HUES48 (cell line): Measurements from ENCODE around the gene TCAIM.
"Not testable (repeated sequence)": the region's sequence is repeated elsewhere in the genome, so short reads cannot be mapped to it uniquely, and the experiment has no call there.

Source experiments
- H3K27ac ChIP-seq: one replicate; pipeline ENCODE4 v1.7.0; 2013; ENCODE audit warnings: low read depth, low read length, inconsistent platforms
- H3K27me3 ChIP-seq: 2 replicates; pipeline ENCODE4 v1.6.1; 2013; ENCODE audit warnings: mild to moderate bottlenecking, low read length; ENCODE audit not compliant: control insufficient read depth, insufficient read depth
- H3K36me3 ChIP-seq: 2 replicates; pipeline ENCODE4 v1.6.1; 2013; ENCODE audit warnings: low read length; ENCODE audit not compliant: control insufficient read depth, insufficient read depth
- H3K4me1 ChIP-seq: 2 replicates; pipeline ENCODE4 v1.6.1; 2013; ENCODE audit warnings: mild to moderate bottlenecking, low read length; ENCODE audit not compliant: control insufficient read depth, insufficient read depth
- H3K4me3 ChIP-seq: 2 replicates; pipeline ENCODE4 v1.5.1; 2013; ENCODE audit warnings: mild to moderate bottlenecking, low read depth, low read length
- H3K9ac ChIP-seq: 2 replicates; pipeline ENCODE4 v1.6.1; 2013; ENCODE audit warnings: mild to moderate bottlenecking, low read depth, low read length, moderate library complexity
- H3K9me3 ChIP-seq: 2 replicates; pipeline ENCODE4 v1.6.1; 2013; ENCODE audit warnings: low read length; ENCODE audit not compliant: control insufficient read depth, insufficient read depth

TCAIM gene

GRCh38 chr3:44396200-44397171 is 57.9 kb downstream of the TCAIM start:
- Histone ChIP-seq H3K27ac (no peak overlapping the region), H3K4me1 (no peaks in the 10 kb centered on the region), H3K9ac (no peak overlapping the region), H3K36me3 (no peaks in the 10 kb centered on the region), H3K4me3 (no peak overlapping the region), H3K9me3 (no peaks in the 10 kb centered on the region), H3K27me3 (no peaks in the 10 kb centered on the region)

GRCh38 chr3:44398271-44398670 is 59.7 kb downstream of the TCAIM start:
- not testable (repeated sequence) for H3K36me3 ChIP-seq, H3K4me1 ChIP-seq, H3K27ac ChIP-seq, H3K9ac ChIP-seq, H3K4me3 ChIP-seq, H3K9me3 ChIP-seq, H3K27me3 ChIP-seq

- Histone ChIP-seq H3K4me1 (no peaks in the 10 kb centered on the region), H3K4me3 (no peak overlapping the region), H3K9ac (no peak overlapping the region), H3K27me3 (no peaks in the 10 kb centered on the region), H3K27ac (no peak overlapping the region), H3K36me3 (no peaks in the 10 kb centered on the region), H3K9me3 (no peaks in the 10 kb centered on the region)
Observed at GRCh38 chr3:44398853-44399252, 60.3 kb downstream of the TCAIM start.

GRCh38 chr3:44400771-44401170 is 62.2 kb downstream of the TCAIM start:
- H3K27me3 ChIP-seq, result no peaks in the 10 kb centered on the region

GRCh38 chr3:44402548-44402947 is 64.0 kb downstream of the TCAIM start:
- H3K9me3 ChIP-seq, result no peaks in the 10 kb centered on the region
- H3K4me3 ChIP-seq, result no peak overlapping the region
- no peaks in the 10 kb centered on the region for H3K27me3 ChIP-seq
- H3K36me3 ChIP-seq, result no peaks in the 10 kb centered on the region
- H3K27ac ChIP-seq, result no peak overlapping the region
- no peak overlapping the region for H3K9ac ChIP-seq
- H3K4me1 ChIP-seq, result no peaks in the 10 kb centered on the region

More at GRCh38 chr3:44400771-44401170, 62.2 kb downstream of the TCAIM start:
- Histone ChIP-seq H3K9ac (no peak overlapping the region), H3K4me1 (no peaks in the 10 kb centered on the region), H3K36me3 (no peaks in the 10 kb centered on the region), H3K27ac (no peak overlapping the region), H3K4me3 (no peak overlapping the region), H3K9me3 (no peaks in the 10 kb centered on the region)

- H3K27ac ChIP-seq, result no peak overlapping the region
Observed at GRCh38 chr3:44409640-44410410, 71.3 kb downstream of the TCAIM start.

GRCh38 chr3:44411031-44411645 is 72.6 kb downstream of the TCAIM start:
- H3K9ac ChIP-seq, result no peak overlapping the region
- H3K36me3 ChIP-seq, result no peaks in the 10 kb centered on the region
- no peaks in the 10 kb centered on the region for H3K27me3 ChIP-seq
- H3K4me1 ChIP-seq, result no peaks in the 10 kb centered on the region
- H3K9me3 ChIP-seq, result no peaks in the 10 kb centered on the region
- H3K27ac ChIP-seq, result no peak overlapping the region
- no peak overlapping the region for H3K4me3 ChIP-seq

More at GRCh38 chr3:44409640-44410410, 71.3 kb downstream of the TCAIM start:
- Histone ChIP-seq H3K4me3 (no peak overlapping the region), H3K4me1 (no peaks in the 10 kb centered on the region), H3K36me3 (no peaks in the 10 kb centered on the region), H3K9ac (no peak overlapping the region), H3K27me3 (no peaks in the 10 kb centered on the region), H3K9me3 (no peaks in the 10 kb centered on the region)

- no peaks in the 10 kb centered on the region for H3K4me1 ChIP-seq
- no peaks in the 10 kb centered on the region for H3K9me3 ChIP-seq
- H3K36me3 ChIP-seq, result no peaks in the 10 kb centered on the region
- H3K27me3 ChIP-seq, result no peaks in the 10 kb centered on the region
- H3K27ac ChIP-seq, result no peak overlapping the region
- no peak overlapping the region for H3K4me3 ChIP-seq
- H3K9ac ChIP-seq, result no peak overlapping the region
Observed at GRCh38 chr3:44412365-44412764, 73.8 kb downstream of the TCAIM start.

GRCh38 chr3:44414517-44415090 is 76.0 kb downstream of the TCAIM start:
- Histone ChIP-seq H3K27me3 (no peaks in the 10 kb centered on the region), H3K4me1 (no peaks in the 10 kb centered on the region)

GRCh38 chr3:44415421-44415820 is 76.9 kb downstream of the TCAIM start:
- Histone ChIP-seq H3K4me3 (no peak overlapping the region), H3K27me3 (no peaks in the 10 kb centered on the region), H3K9me3 (no peaks in the 10 kb centered on the region), H3K27ac (no peak overlapping the region), H3K4me1 (no peaks in the 10 kb centered on the region), H3K9ac (no peak overlapping the region), H3K36me3 (no peaks in the 10 kb centered on the region)

More at GRCh38 chr3:44414517-44415090, 76.0 kb downstream of the TCAIM start:
- Histone ChIP-seq H3K4me3 (no peak overlapping the region), H3K9me3 (no peaks in the 10 kb centered on the region), H3K9ac (no peak overlapping the region), H3K36me3 (no peaks in the 10 kb centered on the region), H3K27ac (no peak overlapping the region)
